Subcutaneous adipose tissue (tissue), 4 donors: Measurements from ENCODE around the gene ZNF212. TPM values are rescaled to one million over a fixed set of nuclear protein-coding genes. Genes with fewer than 3 reads are reported as not detected.

Experiments
- CTCF ChIP-seq: fragments of 450-650 bp; IDR thresholded peaks from one replicate; pipeline ENCODE4 v1.5.1; 2016; ENCODE audit warnings: low read depth, mild to moderate bottlenecking, control low read depth, antibody characterized with exemption, moderate library complexity
- total RNA-seq, 4 donors: library from RNA; depleted of rRNA; stranded (reverse); fragments of >200 nt; gene quantifications; one replicate each; pipeline ENCODE4 v1.1.0, GENCODE V29; 2016

The ZNF212 gene
- total RNA-seq, 4 donors from 2014 or later = 2.0 to 5.5 (median 4.4) TPM

GRCh38 chr7:149223761-149224160 lies 15.7 kb upstream of the ZNF212 start:
- no peak for TF ChIP-seq CTCF

- TF ChIP-seq CTCF = no peak
Measured at GRCh38 chr7:149224352-149224751, 15.1 kb upstream of the ZNF212 start.

- no peak for TF ChIP-seq CTCF
Measured at GRCh38 chr7:149225106-149225505, 14.3 kb upstream of the ZNF212 start.

GRCh38 chr7:149225656-149226055 lies 13.8 kb upstream of the ZNF212 start:
- no peak for TF ChIP-seq CTCF

- TF ChIP-seq CTCF = no peak
Measured at GRCh38 chr7:149226840-149227494, 12.5 kb upstream of the ZNF212 start.

GRCh38 chr7:149228831-149229471 lies 10.5 kb upstream of the ZNF212 start:
- TF ChIP-seq CTCF = no peak

- TF ChIP-seq CTCF = no peak
Measured at GRCh38 chr7:149229526-149229925, 9.9 kb upstream of the ZNF212 start.
